DMS53 treated with DMSO at 0.1 percent for 48 hours (cell line): ENCODE data around the gene PPM1D.
"Not testable (repeated sequence)": the region's sequence is repeated elsewhere in the genome, so short reads cannot be mapped to it uniquely, and the experiment has no call there.

ENCODE experiments used
- DNase-seq: peaks from one replicate; lab custom pipeline; 2025; ENCODE audit not compliant: unreplicated experiment; lab: John Stamatoyannopoulos, UW

PPM1D gene

DNA sequence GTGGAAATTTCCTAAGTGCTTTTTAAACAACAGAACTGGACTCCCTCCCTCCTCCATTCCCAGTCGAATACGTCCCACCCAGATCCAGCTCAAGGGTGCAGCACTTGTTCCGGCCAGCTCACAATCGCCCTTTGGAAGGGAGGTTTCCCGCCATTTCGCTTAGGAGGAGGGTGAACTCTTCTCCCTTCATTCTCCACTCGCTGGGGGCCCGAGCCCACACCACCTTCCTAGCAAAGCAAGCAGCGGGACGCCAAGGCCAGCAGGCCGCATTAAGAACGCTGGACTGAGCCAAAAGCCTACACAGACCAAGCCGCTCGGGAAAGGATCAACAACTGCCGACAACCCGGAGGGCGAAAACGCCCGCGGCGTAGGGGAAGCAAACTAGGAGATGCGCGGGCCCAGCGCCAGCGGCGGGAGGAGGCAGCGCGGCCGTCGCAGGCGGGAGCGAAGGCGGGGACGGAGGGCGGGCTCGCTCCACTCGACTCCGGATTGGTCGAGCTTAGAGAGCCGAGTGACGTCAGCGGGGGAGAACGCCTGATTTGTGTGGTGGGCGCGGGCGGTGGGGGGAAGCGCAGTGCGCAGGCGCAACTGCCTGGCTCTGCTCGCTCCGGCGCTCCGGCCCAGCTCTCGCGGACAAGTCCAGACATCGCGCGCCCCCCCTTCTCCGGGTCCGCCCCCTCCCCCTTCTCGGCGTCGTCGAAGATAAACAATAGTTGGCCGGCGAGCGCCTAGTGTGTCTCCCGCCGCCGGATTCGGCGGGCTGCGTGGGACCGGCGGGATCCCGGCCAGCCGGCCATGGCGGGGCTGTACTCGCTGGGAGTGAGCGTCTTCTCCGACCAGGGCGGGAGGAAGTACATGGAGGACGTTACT, at the start of gene PPM1D:
Gene PPM1D (plus strand): TSS at position 574 of the 870 bp plus-strand sequence. CDS start 222 bp downstream, at position 796.
- DNase-seq = peak; percentile 87

DNA sequence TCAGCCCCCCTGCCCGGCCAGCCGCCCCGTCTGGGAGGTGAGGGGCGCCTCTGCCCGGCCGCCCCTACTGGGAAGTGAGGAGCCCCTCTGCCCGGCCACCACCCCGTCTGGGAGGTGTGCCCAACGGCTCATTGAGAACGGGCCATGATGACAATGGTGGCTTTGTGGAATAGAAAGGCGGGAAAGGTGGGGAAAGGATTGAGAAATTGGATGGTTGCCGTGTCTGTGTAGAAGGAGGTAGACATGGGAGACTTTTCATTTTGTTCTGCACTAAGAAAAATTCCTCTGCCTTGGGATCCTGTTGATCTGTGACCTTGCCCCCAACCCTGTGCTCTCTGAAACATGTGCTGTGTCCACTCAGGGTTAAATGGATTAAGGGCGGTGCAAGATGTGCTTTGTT, 47.7 kb upstream of the PPM1D start:
- DNase-seq = not testable (repeated sequence)

DNA sequence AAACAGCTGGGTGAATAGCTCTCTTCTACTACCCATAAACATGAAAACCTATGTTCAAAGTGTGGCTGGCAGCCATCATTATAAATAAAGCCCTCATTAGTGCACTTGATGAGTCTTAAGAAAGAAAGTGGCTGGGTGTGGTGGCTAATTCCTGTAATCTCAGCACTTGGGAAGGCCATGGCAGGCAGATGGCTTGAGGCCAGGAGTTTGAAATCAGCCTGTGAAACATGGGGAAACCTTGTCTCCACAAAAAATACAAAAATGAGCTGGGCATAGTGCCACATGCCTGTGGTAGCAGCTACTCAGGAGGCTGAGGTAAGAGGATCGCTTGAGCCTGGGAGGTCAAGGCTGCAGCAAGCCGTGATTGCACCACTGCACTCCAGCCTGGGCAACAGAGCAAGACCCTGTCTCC, 45.6 kb upstream of the PPM1D start:
- DNase-seq = no peak

DNA sequence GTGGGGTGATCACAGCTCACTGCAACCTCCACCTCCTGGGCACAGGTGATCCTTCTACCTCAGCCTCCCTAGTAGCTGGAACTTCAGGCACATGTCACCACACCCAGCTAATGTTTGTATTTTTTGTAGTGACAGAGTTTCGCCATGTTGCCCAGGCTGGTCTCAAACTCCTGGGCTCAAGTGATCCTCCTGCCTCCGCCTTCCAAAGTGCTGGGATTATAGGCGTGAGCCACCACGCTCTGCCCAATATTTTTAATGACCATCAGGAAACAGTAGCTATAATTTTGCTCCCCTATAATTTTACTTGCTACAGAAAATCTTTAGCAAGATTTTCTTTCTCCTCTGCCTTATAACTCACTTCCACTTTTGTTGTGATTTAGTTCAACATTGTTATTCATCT, 44.2 kb upstream of the PPM1D start:
- no peak for DNase-seq

DNA sequence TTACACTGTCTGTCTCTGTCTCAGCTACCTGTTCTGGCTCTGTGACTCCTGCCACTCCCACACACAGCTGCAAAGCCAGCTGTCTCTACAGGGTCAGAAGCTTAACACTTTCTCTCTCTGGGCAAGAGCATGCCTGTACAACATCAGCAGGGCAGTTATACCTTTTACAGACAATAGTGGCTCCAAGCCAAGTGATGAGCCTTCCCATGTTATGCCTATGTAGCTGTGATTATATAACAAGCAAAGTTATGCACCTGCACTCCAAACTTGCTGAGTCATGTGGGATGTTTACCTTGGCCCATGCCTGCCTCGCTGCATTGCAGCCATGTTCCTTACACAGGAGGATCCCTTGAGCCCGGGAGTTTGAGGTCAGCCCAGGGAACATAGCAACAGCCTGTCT, 42.2 kb upstream of the PPM1D start:
- DNase-seq = no peak

DNA sequence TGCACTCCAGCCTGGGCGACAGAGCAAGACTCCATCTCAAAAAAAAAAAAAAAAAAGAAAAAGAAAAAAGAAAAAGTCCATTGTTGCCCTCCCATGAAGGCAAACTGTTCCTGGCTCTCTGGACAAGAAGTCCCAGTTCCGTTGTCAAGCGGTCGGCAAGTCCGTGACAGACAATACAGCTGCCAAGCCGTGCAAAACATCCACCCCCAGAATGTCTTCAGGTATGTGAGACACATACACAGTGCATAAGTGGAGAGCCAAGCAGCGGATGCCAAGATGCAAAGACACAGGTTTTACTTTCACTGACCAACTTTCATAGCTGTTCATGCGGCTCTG, 40.4 kb upstream of the PPM1D start:
- DNase-seq = no peak

DNA sequence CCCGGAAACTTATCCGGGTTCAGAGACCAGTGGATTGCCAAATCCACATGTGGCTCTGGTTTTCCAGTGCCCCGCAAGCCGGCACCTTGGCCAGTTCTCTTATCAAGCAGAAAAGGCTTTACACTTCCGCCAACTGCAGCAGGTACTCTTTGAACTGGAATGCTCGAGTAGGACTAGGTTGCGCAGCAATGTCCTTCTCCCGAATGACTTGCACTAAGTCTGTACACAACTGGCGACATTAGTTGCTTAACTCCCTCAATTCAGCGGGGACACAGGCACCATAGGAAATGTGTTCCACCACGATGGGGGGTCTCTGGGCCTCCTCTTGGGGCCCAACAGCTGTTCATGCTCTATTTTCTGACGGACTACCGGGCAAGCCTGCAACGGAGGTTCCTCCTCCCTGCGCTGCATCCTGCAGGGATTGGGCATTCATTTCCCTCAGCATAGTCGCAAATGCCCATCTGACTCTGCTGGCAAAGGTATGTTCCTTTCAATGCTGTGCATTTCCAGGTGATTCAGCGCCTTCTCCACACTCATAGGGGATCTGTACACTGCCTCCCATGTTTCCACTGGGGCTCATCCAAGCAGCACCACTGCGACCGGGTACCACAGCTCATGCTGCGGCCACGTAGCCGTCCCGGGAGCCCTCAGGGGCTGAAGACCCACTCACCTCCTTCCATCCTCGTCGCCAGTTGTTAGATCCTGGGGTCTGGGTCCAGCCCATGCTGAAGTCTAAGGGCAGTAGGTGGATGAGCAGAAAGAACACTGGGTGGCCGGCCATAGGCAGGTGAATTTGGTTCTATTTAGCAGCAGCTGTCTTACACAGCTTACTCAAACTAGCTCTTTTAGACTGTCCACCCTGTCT, 39.8 kb upstream of the PPM1D start:
- no peak for DNase-seq

DNA sequence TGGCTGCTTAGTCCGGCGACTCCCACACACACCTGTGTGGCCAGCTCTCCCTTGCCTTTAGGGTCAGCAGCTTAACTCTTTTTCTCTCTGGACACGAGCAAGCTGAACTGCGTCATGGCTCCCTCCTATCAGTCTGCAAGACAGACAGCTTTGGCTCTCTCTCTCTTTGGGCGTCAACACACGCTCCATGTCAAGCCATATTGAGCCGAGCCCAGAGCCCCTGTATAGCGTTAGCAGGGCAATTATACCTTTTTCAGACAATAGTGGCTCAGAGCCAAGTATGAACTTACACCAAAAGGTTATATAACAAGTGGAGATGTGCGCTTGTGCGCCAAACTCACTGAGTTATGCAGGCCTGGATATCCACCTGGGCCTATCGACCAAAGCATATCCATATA, 39.1 kb upstream of the PPM1D start:
- DNase-seq = no peak

DNA sequence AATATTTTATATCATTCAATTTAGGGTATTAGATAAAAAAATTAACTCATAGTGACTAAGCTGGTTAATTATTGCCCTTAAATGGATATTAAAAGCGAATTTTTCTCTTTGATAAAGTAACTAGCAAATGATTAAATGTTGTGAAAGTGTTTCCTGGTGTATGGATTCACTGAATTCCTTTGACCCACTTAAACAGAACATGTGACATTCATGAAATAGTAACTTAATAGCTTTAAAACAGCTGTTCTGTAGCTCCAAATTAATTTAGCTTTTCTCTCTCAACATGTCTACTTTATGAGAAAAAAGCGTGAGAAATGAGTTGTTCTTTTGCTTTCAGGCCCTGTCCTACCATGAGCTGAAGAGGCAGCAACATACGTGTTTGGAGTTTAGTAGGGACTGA, 37.6 kb upstream of the PPM1D start:
- no peak for DNase-seq

DNA sequence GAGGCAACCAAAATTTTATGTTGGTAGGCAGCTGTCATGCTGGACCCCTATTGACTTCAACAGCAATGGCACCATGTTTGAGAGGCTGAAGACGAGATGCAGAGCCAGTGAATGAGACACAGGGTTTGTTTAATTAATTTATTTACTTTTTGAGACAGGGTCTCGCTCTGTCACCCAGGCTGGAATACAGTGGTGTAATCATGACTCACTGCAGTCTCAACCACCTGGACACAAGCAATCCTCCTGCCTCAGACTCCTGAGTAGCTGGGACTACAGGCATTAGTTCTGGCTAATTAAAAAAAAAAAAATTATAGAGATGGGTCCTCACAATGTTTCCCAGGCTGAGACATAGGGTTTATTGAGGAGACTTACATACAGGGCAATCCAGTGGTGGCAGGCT, 36.2 kb upstream of the PPM1D start:
- DNase-seq = peak; percentile 17

DNA sequence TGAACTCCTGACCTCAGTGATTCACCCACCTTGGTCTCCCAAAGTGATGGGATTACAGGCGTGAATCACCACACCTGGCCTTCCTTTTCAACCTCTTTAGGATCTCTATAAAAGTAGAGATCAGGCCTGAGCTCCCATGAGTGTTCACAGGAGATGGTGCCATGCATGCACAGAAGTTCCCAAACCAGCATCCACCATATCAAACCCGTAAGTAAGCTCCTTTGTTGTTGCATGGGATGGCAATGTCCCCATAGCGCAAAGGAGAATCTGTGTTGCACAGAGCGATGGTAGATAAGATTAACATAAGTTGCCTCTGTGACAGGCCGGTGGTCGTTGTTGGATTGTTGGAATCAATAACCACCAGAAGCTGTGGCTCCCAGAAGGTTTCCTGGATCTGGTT, 34.8 kb upstream of the PPM1D start:
- DNase-seq = no peak

DNA sequence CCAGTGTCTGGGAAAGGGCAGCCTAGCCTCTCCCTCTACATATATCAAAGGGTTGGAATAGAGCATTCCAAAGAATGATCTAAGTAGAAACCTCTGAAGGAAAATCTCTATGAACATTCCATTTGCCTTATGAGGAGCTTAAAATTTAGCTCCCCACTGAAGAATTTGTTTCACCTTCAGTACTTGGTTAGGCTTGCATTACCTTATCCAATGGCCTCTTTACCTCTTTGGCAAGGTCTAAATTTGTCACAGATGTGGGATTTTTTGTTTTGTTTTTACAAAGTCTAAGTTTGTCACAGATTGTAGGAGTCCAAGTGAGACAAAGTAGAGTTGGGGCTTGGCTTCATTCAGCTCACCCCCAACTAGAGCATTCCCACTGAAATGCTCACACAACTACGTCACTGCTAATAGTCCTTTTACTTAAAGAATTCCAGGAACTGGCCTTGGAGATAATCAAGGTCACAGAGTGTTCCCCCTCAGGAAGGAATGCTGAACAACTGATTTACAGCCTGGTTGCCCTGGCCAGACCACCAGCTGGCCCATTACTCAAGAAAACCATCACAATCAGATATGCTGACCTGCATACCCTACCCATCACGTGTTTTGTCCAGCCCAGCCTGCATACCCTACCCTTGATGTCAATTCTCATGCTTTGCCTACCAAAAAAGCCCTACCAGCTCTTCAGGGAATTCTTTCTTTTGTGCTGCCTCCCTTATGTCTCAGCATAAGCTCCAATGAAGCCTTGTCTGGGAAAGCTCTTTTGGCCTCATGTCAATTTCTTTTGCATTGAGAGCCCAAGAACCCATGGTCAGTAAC, 26.5 kb upstream of the PPM1D start:
- no peak for DNase-seq

DNA sequence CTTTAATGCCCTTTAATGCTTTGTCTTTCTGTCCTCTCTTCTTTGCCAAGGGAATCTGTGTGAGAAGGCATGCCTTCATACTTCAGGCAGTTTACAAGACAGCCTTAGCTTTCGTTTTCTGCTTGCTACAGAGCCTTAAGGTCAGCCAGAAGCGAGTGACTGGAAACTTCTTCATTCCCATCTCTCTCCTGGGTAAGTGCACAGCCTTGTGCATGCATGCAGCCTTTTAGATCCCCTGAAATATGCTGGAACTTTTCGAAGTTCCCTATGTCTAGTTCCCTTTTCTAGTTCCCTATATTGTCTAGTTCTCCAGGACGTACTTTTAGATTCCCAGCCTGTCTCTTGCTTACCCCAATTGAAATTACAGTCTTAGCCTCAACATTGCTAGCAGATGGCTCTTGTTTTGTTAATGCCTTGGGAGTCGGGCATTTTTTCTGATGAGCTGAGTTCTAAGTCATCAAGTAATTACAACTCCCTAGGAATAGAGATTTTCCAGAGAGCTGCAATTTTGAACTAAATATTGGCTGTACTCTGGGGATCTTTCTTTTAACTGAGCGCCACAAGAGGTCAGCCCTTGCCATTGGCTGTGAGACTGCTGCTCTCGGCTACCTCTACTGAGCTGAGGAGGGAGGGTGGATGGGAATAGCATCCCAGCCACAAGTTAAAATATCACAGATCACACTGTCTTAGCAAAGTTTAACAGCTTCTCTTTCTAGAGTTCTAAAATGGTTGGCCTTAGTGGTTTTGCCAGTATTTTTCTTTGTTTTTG, 22.7 kb upstream of the PPM1D start:
- no peak for DNase-seq

DNA sequence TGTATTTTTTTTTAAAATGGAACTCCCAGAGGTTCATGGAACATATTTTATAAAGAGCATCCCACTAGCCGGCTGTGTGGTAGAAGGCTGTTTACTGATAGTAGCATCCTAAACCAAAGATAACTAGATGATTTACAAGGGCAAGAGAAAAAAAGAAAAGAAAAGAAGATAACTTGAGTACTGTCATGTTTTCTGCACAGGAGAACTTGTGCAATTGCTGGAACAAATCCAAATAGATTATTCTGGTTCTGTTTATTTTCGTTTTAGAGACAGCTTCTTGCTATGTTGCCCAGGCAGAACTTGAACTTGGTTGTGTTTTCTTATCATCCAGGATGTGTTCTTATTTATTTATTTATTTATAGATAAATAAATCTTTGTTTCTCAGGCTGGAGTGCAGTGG, 20.9 kb upstream of the PPM1D start:
- no peak for DNase-seq

DNA sequence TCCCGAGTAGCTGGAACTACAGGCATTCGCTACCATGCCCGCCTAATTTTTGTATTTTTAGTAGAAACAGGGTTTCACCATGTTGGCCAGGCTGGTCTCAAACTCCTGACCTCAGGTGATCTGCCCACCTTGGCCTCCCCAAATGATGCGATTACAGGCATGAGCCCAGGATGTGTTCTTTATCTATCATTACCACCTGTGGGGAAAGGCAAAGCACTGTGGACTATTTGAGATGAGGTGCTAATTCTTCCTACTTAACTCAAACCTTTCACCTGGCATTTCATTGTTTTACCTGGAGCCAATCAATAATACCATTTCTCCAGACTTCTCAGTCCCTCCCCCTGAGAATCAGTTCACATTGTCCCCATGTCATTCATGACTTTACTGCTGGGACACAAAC, 20.4 kb upstream of the PPM1D start:
- no peak for DNase-seq

DNA sequence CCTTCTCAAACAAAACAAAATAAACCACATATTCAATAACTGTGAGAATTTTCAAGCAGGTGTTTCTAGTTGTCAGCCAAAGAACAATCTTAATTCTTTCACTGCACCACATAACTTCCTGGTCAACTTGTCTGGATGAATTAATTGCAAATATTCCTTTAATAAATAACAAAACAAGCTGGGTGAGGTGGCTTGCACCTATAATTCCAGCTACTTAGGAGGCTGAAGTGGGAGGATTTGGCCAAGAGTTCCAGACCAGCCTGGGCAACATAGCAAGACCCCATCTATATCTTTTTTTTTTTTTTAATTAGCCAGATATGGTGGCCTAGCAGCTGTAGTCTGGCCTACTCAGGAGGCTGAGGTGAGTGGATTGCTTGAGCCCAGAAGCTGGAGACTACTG, 17.0 kb upstream of the PPM1D start:
- no peak for DNase-seq

DNA sequence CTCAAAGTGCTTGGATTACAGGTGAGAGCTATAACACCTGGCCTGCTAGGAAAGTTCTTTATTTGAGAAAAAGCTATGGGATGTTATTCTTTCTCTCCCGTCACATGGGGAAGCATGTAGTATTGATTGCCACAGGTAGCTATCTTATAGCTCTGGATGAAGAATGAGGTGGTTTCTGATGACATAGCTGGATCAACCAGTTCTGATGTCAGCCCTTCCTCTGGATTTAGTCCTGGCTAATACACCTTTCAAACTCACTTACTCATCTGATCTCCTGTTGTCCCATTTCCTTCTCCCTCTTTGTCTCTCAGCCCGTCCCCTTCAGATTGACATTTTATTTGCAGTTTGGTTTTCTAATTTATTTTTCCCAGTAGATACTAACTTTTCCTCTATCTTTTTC, 14.1 kb upstream of the PPM1D start:
- DNase-seq = no peak

DNA sequence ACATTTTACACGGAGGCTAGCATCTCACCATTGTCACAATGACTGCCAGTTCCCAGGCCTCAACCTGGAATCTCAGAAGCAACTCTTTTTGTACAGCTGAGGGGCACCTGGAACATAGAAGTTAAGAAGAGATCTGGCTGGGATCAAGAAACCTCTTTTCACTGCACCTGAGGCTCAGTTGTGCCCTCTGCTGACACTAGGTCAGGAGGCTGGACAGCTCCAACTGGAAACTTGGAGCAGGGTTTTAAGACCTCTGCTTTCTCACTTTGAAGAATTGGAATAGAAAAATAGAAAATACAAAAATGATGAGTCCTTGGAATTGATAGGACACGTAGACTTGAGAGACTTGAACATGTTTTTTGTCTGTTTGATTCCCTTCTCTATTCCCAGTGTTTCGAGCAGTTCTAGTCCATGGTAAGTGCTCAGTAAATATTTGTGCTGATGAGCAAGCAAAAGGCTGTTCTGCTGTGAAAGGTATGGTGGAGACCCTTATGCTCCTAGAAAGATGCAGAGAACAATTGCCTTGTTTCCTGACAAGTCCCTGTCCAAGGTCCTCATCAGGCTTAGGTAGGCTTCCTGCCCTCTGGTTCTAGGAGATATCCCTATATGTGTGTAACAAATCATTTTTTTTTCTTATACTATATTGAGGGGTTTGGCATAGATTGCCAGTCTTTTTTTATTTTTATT, 13.6 kb upstream of the PPM1D start:
- DNase-seq = peak; percentile 73

DNA sequence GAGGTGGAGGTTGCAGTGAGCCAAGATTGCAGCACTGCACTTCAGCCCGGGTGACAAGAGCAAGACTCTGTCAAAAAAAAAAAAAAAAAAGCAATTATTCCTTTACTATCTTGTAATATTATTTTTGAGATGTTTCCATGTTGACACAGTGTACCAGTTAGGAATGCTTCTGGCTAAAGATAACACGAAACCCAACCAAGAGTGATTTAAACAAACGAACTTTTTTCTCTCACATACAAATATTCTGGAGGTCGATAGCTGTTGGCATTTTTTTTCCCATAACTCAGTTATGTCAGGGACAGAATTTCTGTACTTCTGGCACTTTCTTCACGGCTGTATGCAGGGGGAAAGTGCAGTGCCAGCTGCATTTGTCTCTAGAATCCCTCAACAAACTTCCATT, 9.9 kb upstream of the PPM1D start:
- no peak for DNase-seq

DNA sequence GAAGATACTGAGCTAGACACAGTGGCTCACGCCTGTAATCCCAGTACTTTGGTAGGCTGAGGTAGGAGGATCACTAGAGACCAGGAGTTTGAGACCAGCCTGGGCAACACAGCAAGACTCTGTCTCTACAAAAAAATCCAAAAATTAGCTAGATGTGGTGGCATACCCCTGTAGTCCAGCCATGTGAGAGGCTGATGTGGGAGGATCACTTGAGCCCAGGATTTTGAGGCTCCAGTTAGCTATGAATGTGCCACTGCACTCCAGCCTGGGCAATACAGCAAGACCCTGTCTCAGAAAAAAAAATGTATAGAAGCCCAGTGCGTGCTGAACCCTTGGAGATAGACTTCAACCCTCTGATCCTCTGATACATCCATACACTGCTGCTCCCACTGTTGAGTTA, 7.2 kb upstream of the PPM1D start:
- no peak for DNase-seq
